8988T (cell line): ENCODE measurements around the gene ANTXRL.
"Not testable (repeated sequence)": the region's sequence is repeated elsewhere in the genome, so short reads cannot be mapped to it uniquely, and the experiment has no call there.

Experiments
- DNase-seq: peaks from one replicate; pipeline ENCODE4 v3.0.0; 2011

Gene ANTXRL

GRCh38 chr10:46255210-46255609 lies 31.6 kb upstream of the ANTXRL start:
- not testable (repeated sequence) for DNase-seq

GRCh38 chr10:46255801-46256747 lies 30.7 kb upstream of the ANTXRL start:
- DNase-seq, result peak; percentile 86

GRCh38 chr10:46257099-46257498 lies 29.7 kb upstream of the ANTXRL start:
- DNase-seq, result no peak

- not testable (repeated sequence) for DNase-seq
These were observed 23.8 kb upstream of the ANTXRL start for GRCh38 chr10:46262906-46263560.

- DNase-seq, result no peak
These were observed 22.9 kb upstream of the ANTXRL start for GRCh38 chr10:46263831-46264268.

- no peak for DNase-seq
These were observed 22.5 kb upstream of the ANTXRL start for GRCh38 chr10:46264336-46264735.

GRCh38 chr10:46264737-46265368 lies 21.9 kb upstream of the ANTXRL start:
- DNase-seq, result no peak

- DNase-seq, result not testable (repeated sequence)
These were observed 21.1 kb upstream of the ANTXRL start for GRCh38 chr10:46265566-46266305.

GRCh38 chr10:46266306-46266985 lies 20.4 kb upstream of the ANTXRL start:
- no peak for DNase-seq

GRCh38 chr10:46267132-46267985 lies 19.4 kb upstream of the ANTXRL start:
- no peak for DNase-seq

- no peak for DNase-seq
These were observed 18.5 kb upstream of the ANTXRL start for GRCh38 chr10:46268076-46268881.

GRCh38 chr10:46269554-46270053 lies 17.2 kb upstream of the ANTXRL start:
- DNase-seq, result not testable (repeated sequence)

- no peak for DNase-seq
These were observed 16.5 kb upstream of the ANTXRL start for GRCh38 chr10:46270086-46270811.

- not testable (repeated sequence) for DNase-seq
These were observed 15.8 kb upstream of the ANTXRL start for GRCh38 chr10:46270963-46271530.

GRCh38 chr10:46271795-46272499 lies 14.8 kb upstream of the ANTXRL start:
- DNase-seq, result not testable (repeated sequence)

GRCh38 chr10:46272863-46273415 lies 13.9 kb upstream of the ANTXRL start:
- DNase-seq, result no peak

GRCh38 chr10:46273506-46274477 lies 13.0 kb upstream of the ANTXRL start:
- DNase-seq, result no peak
